NCI-H1048 (cell line): Measurements from ENCODE around the gene GRAMD4.

Experiments used
- DNase-seq: peaks from one replicate; lab custom pipeline; 2025; lab: John Stamatoyannopoulos, UW

The GRAMD4 gene

GRCh38 chr22:46725096-46725495 is 104.9 kb downstream of the GRAMD4 start:
- DNase-seq: no peak

GRCh38 chr22:46726066-46726985 is 106.1 kb downstream of the GRAMD4 start:
- no peak for DNase-seq

- no peak for DNase-seq
These were observed 106.8 kb downstream of the GRAMD4 start for GRCh38 chr22:46726986-46727317.

- no peak for DNase-seq
These were observed 107.7 kb downstream of the GRAMD4 start for GRCh38 chr22:46727813-46728364.

GRCh38 chr22:46728470-46728869 is 108.3 kb downstream of the GRAMD4 start:
- DNase-seq: no peak
